Measurements from ENCODE around the gene COL4A4. TPM values are rescaled to one million over a fixed set of nuclear protein-coding genes. Genes with fewer than 3 reads are reported as not detected.

COL4A4 gene
- total RNA-seq, 1 donor from 2014 or later, result 24.3 TPM

GRCh38 chr2:227030789-227031188 is 133.2 kb downstream of the COL4A4 start:
- TF ChIP-seq, protein P1, sequence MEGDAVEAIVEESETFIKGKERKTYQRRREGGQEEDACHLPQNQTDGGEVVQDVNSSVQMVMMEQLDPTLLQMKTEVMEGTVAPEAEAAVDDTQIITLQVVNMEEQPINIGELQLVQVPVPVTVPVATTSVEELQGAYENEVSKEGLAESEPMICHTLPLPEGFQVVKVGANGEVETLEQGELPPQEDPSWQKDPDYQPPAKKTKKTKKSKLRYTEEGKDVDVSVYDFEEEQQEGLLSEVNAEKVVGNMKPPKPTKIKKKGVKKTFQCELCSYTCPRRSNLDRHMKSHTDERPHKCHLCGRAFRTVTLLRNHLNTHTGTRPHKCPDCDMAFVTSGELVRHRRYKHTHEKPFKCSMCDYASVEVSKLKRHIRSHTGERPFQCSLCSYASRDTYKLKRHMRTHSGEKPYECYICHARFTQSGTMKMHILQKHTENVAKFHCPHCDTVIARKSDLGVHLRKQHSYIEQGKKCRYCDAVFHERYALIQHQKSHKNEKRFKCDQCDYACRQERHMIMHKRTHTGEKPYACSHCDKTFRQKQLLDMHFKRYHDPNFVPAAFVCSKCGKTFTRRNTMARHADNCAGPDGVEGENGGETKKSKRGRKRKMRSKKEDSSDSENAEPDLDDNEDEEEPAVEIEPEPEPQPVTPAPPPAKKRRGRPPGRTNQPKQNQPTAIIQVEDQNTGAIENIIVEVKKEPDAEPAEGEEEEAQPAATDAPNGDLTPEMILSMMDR (IDR thresholded peaks at IDR 0.05), result no peak
- Histone ChIP-seq H3K36me3 (peaks cover 1% of the 10 kb centered on the region), H3K4me3 (no peak overlapping the region), H3K27ac (no peak overlapping the region), H3K4me1 (no peaks in the 10 kb centered on the region), H3K27me3 (ENCODE audit: low read depth) (no peaks in the 10 kb centered on the region), H3K9me3 (no peaks in the 10 kb centered on the region)
- DNase-seq (no peak), ATAC-seq (no peak)
- intact Hi-C loops (cut with DNase I), result no loop called here

DNA sequence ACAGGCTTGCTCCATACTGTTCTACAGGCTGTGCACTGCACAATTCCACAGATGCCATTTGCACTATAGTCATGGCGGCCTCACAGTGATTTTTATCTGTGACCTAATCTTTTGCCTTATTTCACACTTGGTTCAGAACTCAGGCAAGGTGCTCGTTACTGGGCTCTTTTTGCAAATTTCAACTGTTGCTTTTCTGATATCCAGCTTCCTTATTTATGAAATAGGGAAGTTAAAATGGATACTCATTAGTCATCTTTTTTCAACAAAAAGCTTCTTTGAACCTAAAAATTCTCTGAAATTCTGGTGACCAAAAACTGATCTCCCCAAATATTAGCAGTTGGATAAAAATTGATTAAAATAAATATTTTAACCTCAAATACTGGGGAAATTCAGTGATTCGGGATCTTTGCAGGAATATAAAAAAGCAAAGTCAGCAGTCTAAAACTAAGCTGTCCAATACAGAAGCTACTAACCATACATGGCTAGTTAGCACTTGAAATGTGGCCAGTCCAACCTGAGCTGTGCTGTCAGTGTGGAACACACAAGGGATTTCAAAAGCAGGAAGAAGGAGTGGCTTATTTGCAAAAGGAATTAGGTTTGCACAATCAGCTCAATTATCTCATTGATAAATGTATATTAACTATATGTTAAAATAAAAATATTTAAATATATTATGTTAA is 134.4 kb downstream of the COL4A4 start:
- no peak for ATAC-seq
- H3K27ac ChIP-seq, result no peak overlapping the region
- no peak for DNase-seq
- H3K9me3 ChIP-seq, result no peaks in the 10 kb centered on the region
- intact Hi-C loops (cut with DNase I), result no loop called here
- no peaks in the 10 kb centered on the region for H3K4me1 ChIP-seq
- H3K36me3 ChIP-seq, result peaks cover 3% of the 10 kb centered on the region
- no peak overlapping the region for H3K4me3 ChIP-seq
- TF ChIP-seq, protein P1 (IDR thresholded peaks at IDR 0.05), result no peak
- no peaks in the 10 kb centered on the region for H3K27me3 ChIP-seq (ENCODE audit: low read depth)

GRCh38 chr2:227025510-227025909 is 138.5 kb downstream of the COL4A4 start:
- TF ChIP-seq, protein P1 (IDR thresholded peaks at IDR 0.05), result no peak
- no peak overlapping the region for H3K4me3 ChIP-seq
- DNase-seq (no peak), ATAC-seq (no peak)
- H3K36me3 ChIP-seq, result peaks cover 3% of the 10 kb centered on the region
- H3K4me1 ChIP-seq, result no peaks in the 10 kb centered on the region
- no peaks in the 10 kb centered on the region for H3K27me3 ChIP-seq (ENCODE audit: low read depth)
- no peaks in the 10 kb centered on the region for H3K9me3 ChIP-seq
- H3K27ac ChIP-seq, result no peak overlapping the region
- intact Hi-C loops (cut with DNase I), result no loop called here

DNA sequence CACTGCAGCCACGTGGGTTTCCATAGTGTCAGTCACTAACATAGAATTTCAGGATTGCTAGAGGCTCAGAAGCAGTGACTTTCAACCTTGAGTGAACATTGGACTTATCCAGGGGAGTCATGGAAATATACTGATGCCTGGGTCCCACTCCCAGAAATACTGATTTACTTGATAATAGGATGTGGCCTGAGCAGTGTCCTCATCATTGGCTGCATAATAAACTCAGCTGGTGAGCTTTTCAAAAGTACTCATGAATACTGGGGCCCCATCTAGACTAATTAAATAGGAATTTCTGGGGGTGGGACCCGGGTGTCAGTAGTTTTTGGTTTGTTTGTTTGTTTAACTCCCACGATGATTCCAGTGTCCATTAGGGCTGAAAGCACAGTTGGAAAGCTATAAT is 141.4 kb downstream of the COL4A4 start:
- no peak overlapping the region for H3K4me3 ChIP-seq
- DNase-seq, result no peak
- no peaks in the 10 kb centered on the region for H3K9me3 ChIP-seq
- ATAC-seq, result no peak
- intact Hi-C loops (cut with DNase I), result no loop called here
- no peak overlapping the region for H3K27ac ChIP-seq
- TF ChIP-seq, protein P1 (IDR thresholded peaks at IDR 0.05), result no peak
- H3K4me1 ChIP-seq, result no peaks in the 10 kb centered on the region
- no peaks in the 10 kb centered on the region for H3K27me3 ChIP-seq (ENCODE audit: low read depth)
- H3K36me3 ChIP-seq, result peaks cover 3% of the 10 kb centered on the region

DNA sequence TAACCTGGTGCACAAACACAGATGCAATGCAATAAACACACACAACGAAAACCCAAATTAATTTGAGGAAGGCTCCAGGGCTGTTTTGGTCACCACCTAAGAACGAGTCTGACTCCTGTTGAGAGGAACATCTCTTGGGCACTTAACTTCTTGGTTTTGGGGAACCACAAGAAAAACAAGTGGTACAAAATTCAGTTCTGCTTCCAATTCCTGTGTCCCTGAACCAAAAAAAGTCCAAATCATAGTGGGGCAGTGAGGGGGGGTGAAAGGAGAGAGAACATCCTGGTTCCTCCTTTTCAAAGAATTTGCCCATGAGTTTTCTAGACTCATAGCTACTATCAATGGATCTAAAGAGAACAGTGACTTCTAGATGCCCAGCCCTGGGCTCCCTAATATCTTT is 143.6 kb downstream of the COL4A4 start:
- no peaks in the 10 kb centered on the region for H3K4me1 ChIP-seq
- intact Hi-C loops (cut with DNase I), result no loop called here
- no peaks in the 10 kb centered on the region for H3K36me3 ChIP-seq
- H3K27ac ChIP-seq, result no peak overlapping the region
- H3K4me3 ChIP-seq, result no peak overlapping the region
- no peaks in the 10 kb centered on the region for H3K9me3 ChIP-seq
- DNase-seq (no peak), ATAC-seq (no peak)
- TF ChIP-seq, protein P1 (IDR thresholded peaks at IDR 0.05), result no peak
- H3K27me3 ChIP-seq (ENCODE audit: low read depth), result no peaks in the 10 kb centered on the region

Measured in lower lobe of right lung (tissue), 2 donors.